Trophoblast cell (in vitro differentiated cells and primary cell): ENCODE measurements around the gene CHMP4A. TPM values are rescaled to one million over a fixed set of nuclear protein-coding genes. Genes with fewer than 3 reads are reported as not detected.

ENCODE experiments used
- DNase-seq, 2 donors: peaks; one replicate each; pipeline ENCODE4 v3.0.0-alpha.2; 2016
- H2AFZ ChIP-seq: 2 replicates; pipeline ENCODE4 v1.6.1; 2013; ENCODE audit warnings: low read length, moderate library complexity, mild to moderate bottlenecking; ENCODE audit not compliant: insufficient read depth, poor library complexity
- H2AK5ac ChIP-seq: 2 replicates; pipeline ENCODE4 v1.6.1; 2013; ENCODE audit warnings: mild to moderate bottlenecking, low read length
- H2BK120ac ChIP-seq: 2 replicates; pipeline ENCODE4 v1.6.1; 2013; ENCODE audit warnings: low read length, mild to moderate bottlenecking, moderate library complexity; ENCODE audit not compliant: insufficient read depth, poor library complexity
- H2BK12ac ChIP-seq: 2 replicates; pipeline ENCODE4 v1.6.1; 2013; ENCODE audit warnings: mild to moderate bottlenecking, low read length, moderate library complexity
- H2BK5ac ChIP-seq: 2 replicates; pipeline ENCODE4 v1.6.1; 2013; ENCODE audit warnings: low read length, low read depth, moderate library complexity, mild to moderate bottlenecking; ENCODE audit not compliant: poor library complexity
- H3K14ac ChIP-seq: 2 replicates; pipeline ENCODE4 v1.6.1; 2013; ENCODE audit warnings: mild to moderate bottlenecking, low read length
- H3K18ac ChIP-seq: 2 replicates; pipeline ENCODE4 v1.6.1; 2013; ENCODE audit warnings: mild to moderate bottlenecking, low read length
- H3K23ac ChIP-seq: 2 replicates; pipeline ENCODE4 v1.6.1; 2013; ENCODE audit warnings: low read length
- H3K27ac ChIP-seq: 2 replicates; pipeline ENCODE4 v1.5.1; 2013; ENCODE audit warnings: low read depth, mild to moderate bottlenecking, inconsistent platforms, low read length, moderate library complexity
- H3K27me3 ChIP-seq: 2 replicates; pipeline ENCODE4 v1.6.1; 2013; ENCODE audit warnings: inconsistent platforms, mild to moderate bottlenecking, low read length, moderate library complexity; ENCODE audit not compliant: insufficient read depth
- H3K36me3 ChIP-seq, 2 experiments: 1 replicate in 1 of 2; 2 replicates in 1 of 2; pipeline ENCODE4 v1.6.1; 2013; ENCODE audit warnings: low read length in 2 of 2, mild to moderate bottlenecking in 2 of 2, moderate library complexity in 1 of 2; ENCODE audit not compliant: insufficient read depth in 2 of 2, control insufficient read depth in 1 of 2
- H3K4ac ChIP-seq: 2 replicates; pipeline ENCODE4 v1.6.1; 2013; ENCODE audit warnings: low read depth, mild to moderate bottlenecking, low read length, moderate library complexity
- H3K4me1 ChIP-seq, 2 experiments: 1 replicate in 1 of 2; 2 replicates in 1 of 2; pipeline ENCODE4 v1.6.1; 2013; ENCODE audit warnings: low read length in 2 of 2, mild to moderate bottlenecking in 2 of 2, moderate library complexity in 1 of 2; ENCODE audit not compliant: insufficient read depth in 2 of 2, control insufficient read depth in 1 of 2
- H3K4me2 ChIP-seq: 2 replicates; pipeline ENCODE4 v1.6.1; 2013; ENCODE audit warnings: inconsistent platforms, mild to moderate bottlenecking, low read length, moderate library complexity
- H3K4me3 ChIP-seq: 2 replicates; pipeline ENCODE4 v1.5.1; 2013; ENCODE audit warnings: mild to moderate bottlenecking, low read depth, low read length, inconsistent platforms
- H3K79me1 ChIP-seq: one replicate; pipeline ENCODE4 v1.6.1; 2013; ENCODE audit warnings: low read length
- H3K79me2 ChIP-seq: 2 replicates; pipeline ENCODE4 v1.6.1; 2013; ENCODE audit warnings: low read length, mild to moderate bottlenecking; ENCODE audit not compliant: control insufficient read depth, insufficient read depth, poor library complexity
- H3K9ac ChIP-seq: 2 replicates; pipeline ENCODE4 v1.6.1; 2013; ENCODE audit warnings: mild to moderate bottlenecking, low read length
- H3K9me3 ChIP-seq: 2 replicates; pipeline ENCODE4 v1.6.1; 2013; ENCODE audit warnings: low read depth, mild to moderate bottlenecking, control low read depth, inconsistent platforms, low read length; ENCODE audit not compliant: insufficient read depth
- H4K12ac ChIP-seq: 2 replicates; pipeline ENCODE4 v1.6.1; 2013; ENCODE audit warnings: low read depth, mild to moderate bottlenecking, low read length, moderate library complexity
- H4K8ac ChIP-seq: 2 replicates; pipeline ENCODE4 v1.6.1; 2013; ENCODE audit warnings: low read depth, mild to moderate bottlenecking, low read length, moderate library complexity
- H4K91ac ChIP-seq: one replicate; pipeline ENCODE4 v1.6.1; 2013; ENCODE audit warnings: low read depth, mild to moderate bottlenecking, low read length, moderate library complexity
- WGBS: extraction: QIAGEN DNeasy Blood & Tissue Kit; methylation state at CpG from one replicate; pipeline ENCODE4 v1.1.7; 2013; ENCODE audit warnings: missing lambda C conversion rate; ENCODE audit not compliant: insufficient read length, insufficient coverage; ENCODE audit errors: extremely low coverage; 5-methylcytosine and 5-hydroxymethylcytosine counted together
- polyA plus RNA-seq: library from polyadenylated mRNA; stranded (reverse); fragments of 200-250 nt; gene quantifications from 2 replicates; pipeline ENCODE4 v1.2.3, GENCODE V29; 2013

Gene CHMP4A
- 27.7 and 29.0 TPM in 2 replicates for polyA plus RNA-seq

- H3K9me3 ChIP-seq, result no peaks in the 10 kb centered on the region
- H2AFZ ChIP-seq, result peak within 1 kb of the TSS; percentile 56
- H3K4me3 ChIP-seq, result peak within 1 kb of the TSS; percentile 77
- no peak within 1 kb of the TSS for H2BK12ac ChIP-seq
- peak within 1 kb of the TSS; percentile 75 for H4K91ac ChIP-seq
- peak within 1 kb of the TSS; percentile 53 for H3K4me2 ChIP-seq
- peak within 1 kb of the TSS; percentile 78 for H3K18ac ChIP-seq
- H2BK120ac ChIP-seq, result peak within 1 kb of the TSS; percentile 62
- peak within 1 kb of the TSS; percentile 86 for H2BK5ac ChIP-seq
- no peak within 1 kb of the TSS for H3K23ac ChIP-seq
- H3K4ac ChIP-seq, result peak within 1 kb of the TSS; percentile 42
- peak within 1 kb of the TSS; percentile 97 for H3K27ac ChIP-seq
- H3K14ac ChIP-seq, result peak within 1 kb of the TSS; percentile 73
- H3K36me3 ChIP-seq, result peaks cover 14 to 27% of the 10 kb centered on the region in 2 experiments
- peak within 1 kb of the TSS; percentile 82 for H3K9ac ChIP-seq
- peaks cover 0 to 2% of the 10 kb centered on the region in 2 experiments for H3K4me1 ChIP-seq
- peak within 1 kb of the TSS; percentile 76 for H4K12ac ChIP-seq
- no CpG with 5 or more reads among the region's 53 CpGs for WGBS
- H3K79me1 ChIP-seq, result peaks cover 8% of the 10 kb centered on the region
- no peak within 1 kb of the TSS for H2AK5ac ChIP-seq
- peak within 1 kb of the TSS; percentile 89 for H4K8ac ChIP-seq
- no peaks in the 10 kb centered on the region for H3K27me3 ChIP-seq
- peak; percentile 97 for DNase-seq
- H3K79me2 ChIP-seq, result peaks cover 3% of the 10 kb centered on the region
Measured at GRCh38 chr14:24212924-24213865, at the start of gene CHMP4A. Gene CHMP4A, minus strand, starts transcription at chr14:24213488. Its CDS starts 49 bp downstream, at chr14:24213439.

GRCh38 chr14:24261969-24262327 lies 48.7 kb upstream of the CHMP4A start:
- Histone ChIP-seq H3K4me1 (peaks cover 32 to 34% of the 10 kb centered on the region in 2 experiments), H3K27me3 (no peaks in the 10 kb centered on the region), H3K4ac (peak overlapping the region; percentile 84), H2AK5ac (peak overlapping the region; percentile 85), H2BK5ac (peak overlapping the region; percentile 7), H3K23ac (no peak overlapping the region), H3K9ac (no peak overlapping the region), H3K4me3 (no peak overlapping the region), H3K9me3 (no peaks in the 10 kb centered on the region), H3K79me1 (peaks cover 32% of the 10 kb centered on the region), H2BK120ac (peak overlapping the region; percentile 65), H4K12ac (no peak overlapping the region), H3K36me3 (peaks cover 36 to 42% of the 10 kb centered on the region in 2 experiments), H2AFZ (no peak overlapping the region), H3K4me2 (peak overlapping the region; percentile 43), H3K14ac (peak overlapping the region; percentile 18), H3K27ac (peak overlapping the region; percentile 98), H3K18ac (peak overlapping the region; percentile 90), H2BK12ac (peak overlapping the region; percentile 89), H4K91ac (peak overlapping the region; percentile 96), H4K8ac (peak overlapping the region; percentile 37), H3K79me2 (peaks cover 10% of the 10 kb centered on the region)
- no CpG with 5 or more reads among the region's 19 CpGs for WGBS
- DNase-seq, result no peak

- H3K79me1 ChIP-seq, result peaks cover 32% of the 10 kb centered on the region
- no peaks in the 10 kb centered on the region for H3K9me3 ChIP-seq
- no peak overlapping the region for H3K4me3 ChIP-seq
- no peak overlapping the region for H4K8ac ChIP-seq
- H3K4ac ChIP-seq, result no peak overlapping the region
- peaks cover 33 to 38% of the 10 kb centered on the region in 2 experiments for H3K36me3 ChIP-seq
- no peaks in the 10 kb centered on the region for H3K27me3 ChIP-seq
- peak overlapping the region; percentile 8 for H2AK5ac ChIP-seq
- no CpG with 5 or more reads among the region's 20 CpGs for WGBS
- H4K91ac ChIP-seq, result peak overlapping the region; percentile 96
- no peak overlapping the region for H3K14ac ChIP-seq
- H3K23ac ChIP-seq, result no peak overlapping the region
- H3K4me1 ChIP-seq, result peaks cover 32 to 34% of the 10 kb centered on the region in 2 experiments
- H3K9ac ChIP-seq, result no peak overlapping the region
- no peak for DNase-seq
- H2BK12ac ChIP-seq, result no peak overlapping the region
- peaks cover 10% of the 10 kb centered on the region for H3K79me2 ChIP-seq
- H3K27ac ChIP-seq, result no peak overlapping the region
- no peak overlapping the region for H2BK120ac ChIP-seq
- no peak overlapping the region for H3K18ac ChIP-seq
- peak overlapping the region; percentile 7 for H2BK5ac ChIP-seq
- H4K12ac ChIP-seq, result no peak overlapping the region
- H3K4me2 ChIP-seq, result no peak overlapping the region
- no peak overlapping the region for H2AFZ ChIP-seq
Measured at GRCh38 chr14:24261256-24261968, 48.1 kb upstream of the CHMP4A start.

GRCh38 chr14:24260780-24261157 lies 47.5 kb upstream of the CHMP4A start:
- H2AK5ac ChIP-seq, result peak overlapping the region; percentile 3
- peaks cover 10% of the 10 kb centered on the region for H3K79me2 ChIP-seq
- no peak overlapping the region for H3K14ac ChIP-seq
- H3K9ac ChIP-seq, result no peak overlapping the region
- H2AFZ ChIP-seq, result no peak overlapping the region
- H3K4ac ChIP-seq, result no peak overlapping the region
- no peak overlapping the region for H4K8ac ChIP-seq
- H3K27me3 ChIP-seq, result no peaks in the 10 kb centered on the region
- H3K9me3 ChIP-seq, result peaks cover 1% of the 10 kb centered on the region
- H3K23ac ChIP-seq, result no peak overlapping the region
- no CpG with 5 or more reads among the region's 4 CpGs for WGBS
- no peak overlapping the region for H3K18ac ChIP-seq
- H3K4me3 ChIP-seq, result no peak overlapping the region
- no peak overlapping the region for H4K91ac ChIP-seq
- peaks cover 34 to 39% of the 10 kb centered on the region in 2 experiments for H3K36me3 ChIP-seq
- no peak overlapping the region for H2BK120ac ChIP-seq
- no peak overlapping the region for H4K12ac ChIP-seq
- H3K4me1 ChIP-seq, result peaks cover 32 to 34% of the 10 kb centered on the region in 2 experiments
- no peak for DNase-seq
- H2BK12ac ChIP-seq, result no peak overlapping the region
- no peak overlapping the region for H3K4me2 ChIP-seq
- H2BK5ac ChIP-seq, result no peak overlapping the region
- no peak overlapping the region for H3K27ac ChIP-seq
- peaks cover 32% of the 10 kb centered on the region for H3K79me1 ChIP-seq
